Astrocyte of the spinal cord (primary cell): ENCODE data around the gene F7.

Experiments
- DNase-seq: peaks from one replicate; pipeline ENCODE4 v3.0.0; 2011; ENCODE audit warnings: low read depth, low spot score
- H3K4me3 ChIP-seq: 2 replicates; pipeline ENCODE4 v1.5.1; 2011; ENCODE audit warnings: low read depth, mild to moderate bottlenecking, low read length, moderate library complexity
- CTCF ChIP-seq: IDR thresholded peaks from 2 replicates; pipeline ENCODE4 v1.5.1; 2012; ENCODE audit warnings: low read depth, mild to moderate bottlenecking, low read length, inconsistent platforms
- in situ Hi-C: cut with HindIII; loops from 2 replicates; pipeline ENCODE4 v1.10.0; 2017; ENCODE audit warnings: low sequenced_read_pairs

Gene F7

GRCh38 chr13:113155201-113155600 is 49.6 kb downstream of the F7 start:
- DNase-seq, result no peak
- in situ Hi-C loops, result no loop called here
- no peak for TF ChIP-seq CTCF
- no peak overlapping the region for H3K4me3 ChIP-seq

GRCh38 chr13:113155982-113156655 is 50.5 kb downstream of the F7 start:
- in situ Hi-C loops, result no loop called here
- no peak for TF ChIP-seq CTCF
- DNase-seq, result no peak
- no peak overlapping the region for H3K4me3 ChIP-seq

- TF ChIP-seq CTCF, result no peak
- in situ Hi-C loops, result no loop called here
- no peak overlapping the region for H3K4me3 ChIP-seq
- DNase-seq, result no peak
Observed at GRCh38 chr13:113157206-113157928, 51.8 kb downstream of the F7 start.

GRCh38 chr13:113157929-113158747 is 52.5 kb downstream of the F7 start, which contains the start of gene PROZ:
Gene PROZ (plus strand): TSS chr13:113158648. CDS start chr13:113158661, 13 bp downstream.
- DNase-seq, result no peak
- H3K4me3 ChIP-seq, result no peak within 1 kb of the TSS
- TF ChIP-seq CTCF, result no peak
- in situ Hi-C loops, result no loop called here

GRCh38 chr13:113158946-113159345 is 53.4 kb downstream of the F7 start:
- H3K4me3 ChIP-seq, result no peak overlapping the region
- in situ Hi-C loops, result no loop called here
- no peak for DNase-seq
- TF ChIP-seq CTCF, result no peak

- TF ChIP-seq CTCF, result no peak
- H3K4me3 ChIP-seq, result no peak overlapping the region
- no peak for DNase-seq
- in situ Hi-C loops, result no loop called here
Observed at GRCh38 chr13:113159701-113160100, 54.1 kb downstream of the F7 start.
